ENCODE measurements around the gene NBPF8.
"Not testable (repeated sequence)": the region's sequence is repeated elsewhere in the genome, so short reads cannot be mapped to it uniquely, and the experiment has no call there.

The NBPF8 gene

GRCh38 chr1:120414911-120415480, at the start of gene NBPF8:
NBPF8 (plus strand) TSS chr1:120415035; CDS start chr1:120436523, 21,488 bp downstream.
- DNase-seq (ENCODE audit: low read depth) = peak; percentile 12
- peak within 1 kb of the TSS; percentile 65 for H3K4me3 ChIP-seq (ENCODE audit: low read depth, low read length)

- not testable (repeated sequence) for DNase-seq (ENCODE audit: low read depth); H3K4me3 ChIP-seq (ENCODE audit: low read depth, low read length)
These were observed 47.1 kb upstream of the NBPF8 start for GRCh38 chr1:120367709-120368108.

- not testable (repeated sequence) for DNase-seq (ENCODE audit: low read depth); H3K4me3 ChIP-seq (ENCODE audit: low read depth, low read length)
These were observed 28.2 kb upstream of the NBPF8 start for GRCh38 chr1:120386651-120387050.

- H3K4me3 ChIP-seq (ENCODE audit: low read depth, low read length); DNase-seq (ENCODE audit: low read depth): not testable (repeated sequence)
- peak; percentile 19 for TF ChIP-seq CTCF (IDR thresholded peaks at IDR 0.05; ENCODE audit: low read depth, low read length, missing control alignments)
These were observed 26.2 kb upstream of the NBPF8 start for GRCh38 chr1:120388597-120389126.

- H3K4me3 ChIP-seq (ENCODE audit: low read depth, low read length); DNase-seq (ENCODE audit: low read depth): not testable (repeated sequence)
These were observed 23.5 kb upstream of the NBPF8 start for GRCh38 chr1:120391365-120391764.

GRCh38 chr1:120393316-120394232, 21.3 kb upstream of the NBPF8 start:
- H3K4me3 ChIP-seq (ENCODE audit: low read depth, low read length); DNase-seq (ENCODE audit: low read depth): not testable (repeated sequence)

- H3K4me3 ChIP-seq (ENCODE audit: low read depth, low read length); DNase-seq (ENCODE audit: low read depth): not testable (repeated sequence)
These were observed 9.5 kb upstream of the NBPF8 start for GRCh38 chr1:120405348-120405747.

GRCh38 chr1:120414451-120414850, 384 bp upstream of the NBPF8 start:
- not testable (repeated sequence) for DNase-seq (ENCODE audit: low read depth)
- peak overlapping the region; percentile 65; the same call in 1 of the 2 replicates for H3K4me3 ChIP-seq (ENCODE audit: low read depth, low read length)

- H3K4me3 ChIP-seq (ENCODE audit: low read depth, low read length) = peak overlapping the region; percentile 65
- not testable (repeated sequence) for DNase-seq (ENCODE audit: low read depth)
These were observed 692 bp downstream of the NBPF8 start for GRCh38 chr1:120415492-120415961.

GRCh38 chr1:120425063-120425462, 10.2 kb downstream of the NBPF8 start:
- DNase-seq (ENCODE audit: low read depth); H3K4me3 ChIP-seq (ENCODE audit: low read depth, low read length): not testable (repeated sequence)

GRCh38 chr1:120431626-120432025, 16.8 kb downstream of the NBPF8 start:
- not testable (repeated sequence) for DNase-seq (ENCODE audit: low read depth); H3K4me3 ChIP-seq (ENCODE audit: low read depth, low read length)

GRCh38 chr1:120433831-120434230, 19.0 kb downstream of the NBPF8 start:
- not testable (repeated sequence) for H3K4me3 ChIP-seq (ENCODE audit: low read depth, low read length)

GRCh38 chr1:120449124-120449523, 34.3 kb downstream of the NBPF8 start:
- not testable (repeated sequence) for DNase-seq (ENCODE audit: low read depth); H3K4me3 ChIP-seq (ENCODE audit: low read depth, low read length)

More at GRCh38 chr1:120433831-120434230, 19.0 kb downstream of the NBPF8 start:
- DNase-seq (ENCODE audit: low read depth) = not testable (repeated sequence)
